SK-N-SH (cell line): Measurements from ENCODE around the gene PCOLCE2. TPM values are rescaled to one million over a fixed set of nuclear protein-coding genes. Genes with fewer than 3 reads are reported as not detected.
A peak's percentile ranks its signal among the peaks of the same experiment; 100 is the strongest.

Experiments
- CTCF ChIA-PET: fragments of 300-600, 350-600 bp; formaldehyde crosslinking; extraction: SDS; loops from one replicate; lab custom pipeline; 2021; lab: Yijun Ruan, JAX
- POLR2A ChIA-PET: fragments of 350-600 bp; sonication (Branson Sonifier 250); formaldehyde crosslinking; extraction: SDS; loops from one replicate; lab custom pipeline; 2020; ENCODE audit warnings: antibody characterized with exemption, inconsistent platforms; lab: Yijun Ruan, JAX
- DNase-seq: peaks from one replicate; pipeline ENCODE4 v3.0.0; 2012
- H2AFZ ChIP-seq: fragments of 200-600 bp; sonication (generic); 2 replicates; pipeline ENCODE4 v1.8.1; 2016; ENCODE audit warnings: antibody characterized with exemption, mild to moderate bottlenecking, low read depth
- H3F3A ChIP-seq: fragments of 200-600 bp; sonication (generic); replicated peaks from 2 replicates; pipeline ENCODE3; 2016; ENCODE audit warnings: antibody characterized with exemption, mild to moderate bottlenecking; ENCODE audit not compliant: insufficient read depth
- H3K27ac ChIP-seq, 2 experiments: fragments of 200-500 bp in 1 of 2; fragments of 200-600 bp in 1 of 2; sonication (Bioruptor generic) in 1 of 2; sonication (generic), shearing (Covaris generic) in 1 of 2; 2 replicates each; pipeline versions ENCODE4 v1.5.1 to v1.6.1; 2014 to 2016; ENCODE audit warnings: low read depth in 2 of 2, inconsistent platforms in 1 of 2, low read length in 1 of 2, mild to moderate bottlenecking in 1 of 2, mixed read lengths in 1 of 2
- H3K27me3 ChIP-seq: fragments of 200-600 bp; sonication (generic), shearing (Covaris generic); 2 replicates; pipeline ENCODE4 v1.6.1; 2016; ENCODE audit warnings: mixed run types; ENCODE audit not compliant: insufficient read depth
- H3K36me3 ChIP-seq, 2 experiments: fragments of 200-500 bp in 1 of 2; fragments of 200-600 bp in 1 of 2; sonication (Bioruptor generic) in 1 of 2; sonication (generic) in 1 of 2; replicated peaks in 1 of 2; 2 replicates each; pipeline versions ENCODE3 to v1.5.1; 2014 to 2016; ENCODE audit warnings: low read length in 1 of 2, mild to moderate bottlenecking in 1 of 2; ENCODE audit not compliant: insufficient read depth in 2 of 2, control insufficient read depth in 1 of 2
- H3K4me1 ChIP-seq, 2 experiments: fragments of 200-500 bp in 1 of 2; fragments of 200-600 bp in 1 of 2; sonication (Bioruptor generic) in 1 of 2; sonication (generic), shearing (Covaris generic) in 1 of 2; 2 replicates each; pipeline versions ENCODE4 v1.5.1 to v1.6.1; 2014 to 2016; ENCODE audit warnings: low read depth in 1 of 2, low read length in 1 of 2, mixed run types in 1 of 2; ENCODE audit not compliant: insufficient read depth in 2 of 2, control insufficient read depth in 1 of 2
- H3K4me2 ChIP-seq: fragments of 200-600 bp; sonication (generic), shearing (Covaris generic); 2 replicates; pipeline ENCODE4 v1.6.1; 2017; ENCODE audit warnings: mixed run types
- H3K4me3 ChIP-seq, 2 experiments: fragments of 200-500 bp in 1 of 2; fragments of 200-600 bp in 1 of 2; sonication (Bioruptor generic) in 1 of 2; sonication (generic), shearing (Covaris generic) in 1 of 2; 2 replicates each; pipeline versions ENCODE4 v1.5.1 to v1.8.1; 2014 to 2016; ENCODE audit warnings: low read depth in 2 of 2, inconsistent platforms in 1 of 2, low read length in 1 of 2, mild to moderate bottlenecking in 1 of 2, mixed read lengths in 1 of 2, moderate library complexity in 1 of 2
- H3K79me2 ChIP-seq: fragments of 200-600 bp; sonication (generic); 2 replicates; pipeline ENCODE4 v1.8.1; 2017; ENCODE audit warnings: mild to moderate bottlenecking; ENCODE audit not compliant: insufficient read depth
- H3K9ac ChIP-seq: fragments of 200-600 bp; sonication (generic); 2 replicates; pipeline ENCODE4 v1.6.1; 2017; ENCODE audit warnings: mixed run types
- H3K9me2 ChIP-seq: fragments of 200-600 bp; sonication (generic); 2 replicates; pipeline ENCODE4 v1.6.1; 2017; ENCODE audit warnings: mixed run types
- H3K9me3 ChIP-seq: fragments of 200-600 bp; sonication (generic); 2 replicates; pipeline ENCODE4 v1.6.1; 2017; ENCODE audit warnings: mixed run types, mild to moderate bottlenecking, moderate library complexity
- H4K20me1 ChIP-seq: fragments of 200-600 bp; sonication (generic); 2 replicates; pipeline ENCODE4 v1.6.1; 2017; ENCODE audit warnings: mild to moderate bottlenecking, mixed run types; ENCODE audit not compliant: insufficient read depth
- CTCF ChIP-seq: fragments of 200-600 bp; sonication (generic); IDR thresholded peaks from 2 replicates; pipeline ENCODE4 v1.6.1; 2017; ENCODE audit warnings: antibody characterized with exemption, mild to moderate bottlenecking, moderate library complexity
- EZH2phosphoT487 ChIP-seq: fragments of 200-600 bp; sonication (generic); IDR thresholded peaks from 2 replicates; pipeline ENCODE4 v1.6.1; 2017; ENCODE audit warnings: low read depth, mixed run types, mild to moderate bottlenecking, antibody characterized with exemption, moderate library complexity, borderline replicate concordance
- FOSL2 ChIP-seq: IDR thresholded peaks from 2 replicates; pipeline ENCODE4 v1.4.0; 2012; ENCODE audit warnings: low read depth, mild to moderate bottlenecking, moderate library complexity, borderline replicate concordance
- FOXJ3 ChIP-seq: sonication (generic); formaldehyde crosslinking; IDR thresholded peaks from 2 replicates; pipeline ENCODE4 v1.5.1; 2020; ENCODE audit warnings: mild to moderate bottlenecking, missing genetic modification reagents
- GABPA ChIP-seq: IDR thresholded peaks from 2 replicates; pipeline ENCODE4 v1.4.0; 2012; ENCODE audit warnings: low read depth, mild to moderate bottlenecking
- MEF2A ChIP-seq: IDR thresholded peaks from 2 replicates; pipeline ENCODE4 v1.4.0; 2012; ENCODE audit warnings: low read depth, borderline replicate concordance
- MXI1 ChIP-seq: IDR thresholded peaks from 2 replicates; pipeline ENCODE4 v1.6.1; 2012; ENCODE audit warnings: mild to moderate bottlenecking, low read depth, low read length, improper control_type of control experiment
- POLR2AphosphoS5 ChIP-seq: IDR thresholded peaks from 2 replicates; pipeline ENCODE4 v1.6.1; 2012; ENCODE audit warnings: low read depth, low read length
- RAD21 ChIP-seq: IDR thresholded peaks from 2 replicates; pipeline ENCODE4 v1.6.1; 2012; ENCODE audit warnings: mild to moderate bottlenecking, low read length
- RFX5 ChIP-seq: IDR thresholded peaks from 2 replicates; pipeline ENCODE4 v1.6.1; 2012; ENCODE audit warnings: mild to moderate bottlenecking, improper control_type of control experiment, low read length
- RXRA ChIP-seq: IDR thresholded peaks from 2 replicates; pipeline ENCODE4 v1.4.0; 2012; ENCODE audit warnings: low read depth, mild to moderate bottlenecking, borderline replicate concordance
- SMC3 ChIP-seq: IDR thresholded peaks from 2 replicates; pipeline ENCODE4 v1.6.1; 2012; ENCODE audit warnings: low read depth, low read length, improper control_type of control experiment
- TAF1 ChIP-seq: IDR thresholded peaks from 2 replicates; pipeline ENCODE4 v1.6.1; 2012; ENCODE audit warnings: low read depth, mild to moderate bottlenecking, low read length, moderate library complexity, borderline replicate concordance
- TCF12 ChIP-seq: IDR thresholded peaks from 2 replicates; pipeline ENCODE4 v1.4.0; 2012
- WGBS: methylation state at CpG from one replicate; pipeline ENCODE4 v1.1.6; 2017; ENCODE audit warnings: low lambda C conversion rate; 5-methylcytosine and 5-hydroxymethylcytosine counted together
- polyA plus RNA-seq, 3 experiments: library from polyadenylated mRNA; depleted of rRNA; stranded (reverse); fragments of >200 nt; gene quantifications; 2 replicates each; pipeline ENCODE4 v1.2.3, GENCODE V29; 2012
- TF ChIP-seq, protein P1 (sequence below): IDR thresholded peaks from 2 replicates; pipeline ENCODE4 v1.6.1; 2012; ENCODE audit warnings: mild to moderate bottlenecking, low read depth, low read length, moderate library complexity
- TF ChIP-seq, protein P2 (sequence below): IDR thresholded peaks from 2 replicates; pipeline ENCODE4 v1.4.0; 2012; ENCODE audit warnings: low read depth

The PCOLCE2 gene
- polyA plus RNA-seq, 1 of the 3 experiments (the other 2 are of a cell fraction), result 22.2 TPM

GRCh38 chr3:142934128-142934886, 45.4 kb upstream of the PCOLCE2 start:
- TF ChIP-seq TCF12 (no peak), MXI1 (no peak), POLR2AphosphoS5 (no peak), EZH2phosphoT487 (no peak), FOXJ3 (CRISPR knock-in tag) (no peak), GABPA (no peak), RXRA (no peak), FOSL2 (no peak), RAD21 (no peak), TAF1 (no peak)
- TF ChIP-seq, protein P1, sequence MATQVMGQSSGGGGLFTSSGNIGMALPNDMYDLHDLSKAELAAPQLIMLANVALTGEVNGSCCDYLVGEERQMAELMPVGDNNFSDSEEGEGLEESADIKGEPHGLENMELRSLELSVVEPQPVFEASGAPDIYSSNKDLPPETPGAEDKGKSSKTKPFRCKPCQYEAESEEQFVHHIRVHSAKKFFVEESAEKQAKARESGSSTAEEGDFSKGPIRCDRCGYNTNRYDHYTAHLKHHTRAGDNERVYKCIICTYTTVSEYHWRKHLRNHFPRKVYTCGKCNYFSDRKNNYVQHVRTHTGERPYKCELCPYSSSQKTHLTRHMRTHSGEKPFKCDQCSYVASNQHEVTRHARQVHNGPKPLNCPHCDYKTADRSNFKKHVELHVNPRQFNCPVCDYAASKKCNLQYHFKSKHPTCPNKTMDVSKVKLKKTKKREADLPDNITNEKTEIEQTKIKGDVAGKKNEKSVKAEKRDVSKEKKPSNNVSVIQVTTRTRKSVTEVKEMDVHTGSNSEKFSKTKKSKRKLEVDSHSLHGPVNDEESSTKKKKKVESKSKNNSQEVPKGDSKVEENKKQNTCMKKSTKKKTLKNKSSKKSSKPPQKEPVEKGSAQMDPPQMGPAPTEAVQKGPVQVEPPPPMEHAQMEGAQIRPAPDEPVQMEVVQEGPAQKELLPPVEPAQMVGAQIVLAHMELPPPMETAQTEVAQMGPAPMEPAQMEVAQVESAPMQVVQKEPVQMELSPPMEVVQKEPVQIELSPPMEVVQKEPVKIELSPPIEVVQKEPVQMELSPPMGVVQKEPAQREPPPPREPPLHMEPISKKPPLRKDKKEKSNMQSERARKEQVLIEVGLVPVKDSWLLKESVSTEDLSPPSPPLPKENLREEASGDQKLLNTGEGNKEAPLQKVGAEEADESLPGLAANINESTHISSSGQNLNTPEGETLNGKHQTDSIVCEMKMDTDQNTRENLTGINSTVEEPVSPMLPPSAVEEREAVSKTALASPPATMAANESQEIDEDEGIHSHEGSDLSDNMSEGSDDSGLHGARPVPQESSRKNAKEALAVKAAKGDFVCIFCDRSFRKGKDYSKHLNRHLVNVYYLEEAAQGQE, result no peak
- CTCF ChIA-PET, result no interaction called here
- Histone ChIP-seq H3K79me2 (no peaks in the 10 kb centered on the region), H3F3A (no peaks in the 10 kb centered on the region), H3K27ac (no peak overlapping the region), H3K4me1 (no peaks in the 10 kb centered on the region), H2AFZ (no peak overlapping the region), H3K9me3 (no peaks in the 10 kb centered on the region), H3K4me3 (no peak overlapping the region), H3K27me3 (no peaks in the 10 kb centered on the region), H3K36me3 (no peaks in the 10 kb centered on the region), H3K9ac (no peak overlapping the region), H3K4me2 (no peak overlapping the region), H3K9me2 (no peaks in the 10 kb centered on the region), H4K20me1 (no peaks in the 10 kb centered on the region)
- POLR2A ChIA-PET, result no interaction called here
- 39% methylated on average over 7 of the region's 7 CpGs for WGBS
- DNase-seq, result no peak

DNA sequence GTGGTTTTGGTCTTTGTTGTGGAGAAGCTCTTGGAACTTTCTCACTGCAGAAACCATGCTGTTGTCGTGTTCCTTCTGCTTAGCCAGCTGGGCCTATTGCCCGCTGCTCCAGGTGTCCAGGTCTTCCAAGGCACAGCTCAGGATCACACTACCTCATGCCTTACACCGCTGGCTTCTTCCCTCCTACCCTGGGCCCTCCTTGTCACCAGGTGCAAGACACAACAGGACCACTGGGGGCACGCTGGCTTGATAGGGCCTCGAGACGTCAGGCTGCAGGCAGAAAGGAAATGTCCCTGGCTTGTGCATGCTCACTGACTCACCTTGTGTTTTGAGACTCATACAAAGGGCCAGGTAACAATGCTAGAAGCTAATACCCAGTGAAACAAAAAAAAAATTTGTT, 42.3 kb upstream of the PCOLCE2 start:
- Histone ChIP-seq H3K9me2 (no peaks in the 10 kb centered on the region), H3K9me3 (no peaks in the 10 kb centered on the region), H3K9ac (no peak overlapping the region), H4K20me1 (no peaks in the 10 kb centered on the region), H3K27ac (no peak overlapping the region), H3K4me2 (no peak overlapping the region), H3K27me3 (no peaks in the 10 kb centered on the region), H3K4me3 (no peak overlapping the region), H3K36me3 (no peaks in the 10 kb centered on the region), H2AFZ (no peak overlapping the region), H3K4me1 (no peaks in the 10 kb centered on the region), H3F3A (no peaks in the 10 kb centered on the region), H3K79me2 (no peaks in the 10 kb centered on the region)
- ChIA-PET CTCF (interaction anchor here (0.7 to 2.1 kb wide), 10 partner anchors 9 to 806 kb away, joined by 3 to 8 read pairs (median 4); no protein-coding TSS in a partner anchor), POLR2A (no interaction called here)
- 63% methylated on average over 6 of the region's 6 CpGs for WGBS
- TF ChIP-seq FOXJ3 (CRISPR knock-in tag) (no peak), MEF2A (no peak), TAF1 (no peak), SMC3 (no peak), RAD21 (no peak), RFX5 (no peak), CTCF (peak; percentile 27; the same call in 1 of the 2 replicates)
- TF ChIP-seq, protein P2, sequence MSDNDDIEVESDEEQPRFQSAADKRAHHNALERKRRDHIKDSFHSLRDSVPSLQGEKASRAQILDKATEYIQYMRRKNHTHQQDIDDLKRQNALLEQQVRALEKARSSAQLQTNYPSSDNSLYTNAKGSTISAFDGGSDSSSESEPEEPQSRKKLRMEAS, result no peak
- peak; percentile 44 for DNase-seq
